Measurements from ENCODE around the gene SHISA9.

- TF ChIP-seq CTCF (IDR thresholded peaks at IDR 0.05) (no peak), POLR2A (IDR thresholded peaks at IDR 0.05) (no peak)
Observed at GRCh38 chr16:13262270-13263090, 361.1 kb downstream of the SHISA9 start.
